AG09319 (cell line): ENCODE measurements around the gene RFC1.
"Not testable (repeated sequence)": the region's sequence is repeated elsewhere in the genome, so short reads cannot be mapped to it uniquely, and the experiment has no call there.

Experiments
- DNase-seq: peaks from one replicate; pipeline ENCODE4 v3.0.0-alpha.2; 2010; ENCODE audit warnings: low read depth; ENCODE audit errors: extremely low read depth
- TF ChIP-seq, protein P1 (sequence below): IDR thresholded peaks from 2 replicates; pipeline ENCODE4 v1.5.1; 2011; ENCODE audit warnings: low read depth, mild to moderate bottlenecking, inconsistent platforms, low read length, moderate library complexity

The RFC1 gene

DNA sequence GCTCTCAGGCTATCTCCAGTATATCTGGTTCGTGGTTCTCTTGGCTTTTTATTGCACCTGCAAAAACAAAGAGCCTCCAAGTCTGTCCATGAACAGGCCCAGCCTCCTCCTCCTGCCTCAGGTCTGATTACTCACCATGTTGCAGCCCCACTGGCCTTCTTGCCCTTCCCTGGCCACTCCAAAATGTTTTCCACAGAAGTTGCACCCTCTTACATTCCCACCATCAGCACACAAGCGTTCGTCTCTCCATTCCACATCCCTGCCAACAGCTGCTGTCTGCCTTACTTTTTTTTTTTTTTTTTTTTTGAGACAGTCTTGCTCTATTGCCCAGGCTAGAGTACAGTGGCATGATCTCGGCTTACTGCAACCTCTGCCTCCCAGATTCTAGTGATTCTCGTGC lies 86.7 kb downstream of the RFC1 start:
- TF ChIP-seq, protein P1, sequence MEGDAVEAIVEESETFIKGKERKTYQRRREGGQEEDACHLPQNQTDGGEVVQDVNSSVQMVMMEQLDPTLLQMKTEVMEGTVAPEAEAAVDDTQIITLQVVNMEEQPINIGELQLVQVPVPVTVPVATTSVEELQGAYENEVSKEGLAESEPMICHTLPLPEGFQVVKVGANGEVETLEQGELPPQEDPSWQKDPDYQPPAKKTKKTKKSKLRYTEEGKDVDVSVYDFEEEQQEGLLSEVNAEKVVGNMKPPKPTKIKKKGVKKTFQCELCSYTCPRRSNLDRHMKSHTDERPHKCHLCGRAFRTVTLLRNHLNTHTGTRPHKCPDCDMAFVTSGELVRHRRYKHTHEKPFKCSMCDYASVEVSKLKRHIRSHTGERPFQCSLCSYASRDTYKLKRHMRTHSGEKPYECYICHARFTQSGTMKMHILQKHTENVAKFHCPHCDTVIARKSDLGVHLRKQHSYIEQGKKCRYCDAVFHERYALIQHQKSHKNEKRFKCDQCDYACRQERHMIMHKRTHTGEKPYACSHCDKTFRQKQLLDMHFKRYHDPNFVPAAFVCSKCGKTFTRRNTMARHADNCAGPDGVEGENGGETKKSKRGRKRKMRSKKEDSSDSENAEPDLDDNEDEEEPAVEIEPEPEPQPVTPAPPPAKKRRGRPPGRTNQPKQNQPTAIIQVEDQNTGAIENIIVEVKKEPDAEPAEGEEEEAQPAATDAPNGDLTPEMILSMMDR: no peak

DNA sequence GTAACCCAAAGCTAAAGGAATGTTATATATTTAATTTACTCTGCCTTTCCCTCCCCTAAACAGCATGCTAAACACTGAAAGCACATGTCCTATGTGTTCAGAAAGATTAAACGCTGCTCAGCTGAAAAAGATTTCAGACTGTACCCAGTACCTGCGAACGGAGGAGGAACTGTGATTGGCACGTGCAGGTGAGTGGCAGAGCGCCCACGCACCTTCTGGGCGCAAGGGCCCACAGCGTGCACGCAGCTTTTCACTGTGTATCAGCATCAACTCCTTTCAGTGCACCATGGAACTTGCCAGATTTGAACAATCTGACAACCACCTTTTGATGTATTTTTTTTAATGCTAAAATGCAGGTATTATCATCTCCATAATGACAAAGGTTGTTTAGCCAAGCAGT lies 87.7 kb downstream of the RFC1 start:
- TF ChIP-seq, protein P1: no peak

More for the DNA sequence above, 86.7 kb downstream of the RFC1 start:
- no peak for DNase-seq

DNA sequence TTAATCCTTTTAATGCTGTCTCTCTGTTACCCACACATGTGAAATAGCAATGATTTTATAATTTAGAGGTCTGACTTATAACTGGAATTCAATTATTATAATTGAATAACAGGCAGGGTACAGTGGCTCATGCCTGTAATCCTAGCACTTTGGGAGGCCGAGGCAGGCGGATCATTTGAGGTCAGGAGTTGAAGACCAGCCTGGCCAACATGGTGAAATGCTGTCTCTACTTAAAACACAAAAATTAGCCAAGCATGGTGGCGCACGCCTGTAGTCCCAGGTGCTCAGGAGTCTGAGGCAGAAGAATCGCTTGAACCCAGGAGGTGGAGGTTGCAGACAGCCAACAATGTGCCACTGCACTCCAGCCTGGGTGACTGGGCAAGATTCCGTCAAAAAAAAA lies 88.5 kb downstream of the RFC1 start:
- DNase-seq: not testable (repeated sequence)

More for the DNA sequence above, 87.7 kb downstream of the RFC1 start:
- DNase-seq: no peak

DNA sequence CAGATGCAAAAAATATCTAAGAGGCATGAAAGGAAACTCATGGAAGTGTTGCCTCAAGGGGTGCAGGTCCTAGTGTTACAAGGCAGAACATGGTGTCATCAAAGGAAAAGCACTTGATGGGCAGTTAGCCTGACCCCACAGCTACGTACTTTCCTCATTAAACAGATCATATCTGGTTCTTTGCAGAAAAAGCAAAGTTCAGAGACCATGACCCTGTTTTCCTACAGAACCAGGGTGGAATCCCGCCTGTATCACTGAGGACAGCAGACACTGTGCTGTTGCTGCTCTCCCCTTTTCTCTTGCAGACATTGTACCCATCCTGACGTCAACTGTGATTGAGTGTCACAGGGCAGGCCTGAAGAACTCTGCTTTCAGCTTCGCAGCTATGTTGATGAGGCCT lies 91.7 kb downstream of the RFC1 start:
- TF ChIP-seq, protein P1: no peak
- DNase-seq: no peak

DNA sequence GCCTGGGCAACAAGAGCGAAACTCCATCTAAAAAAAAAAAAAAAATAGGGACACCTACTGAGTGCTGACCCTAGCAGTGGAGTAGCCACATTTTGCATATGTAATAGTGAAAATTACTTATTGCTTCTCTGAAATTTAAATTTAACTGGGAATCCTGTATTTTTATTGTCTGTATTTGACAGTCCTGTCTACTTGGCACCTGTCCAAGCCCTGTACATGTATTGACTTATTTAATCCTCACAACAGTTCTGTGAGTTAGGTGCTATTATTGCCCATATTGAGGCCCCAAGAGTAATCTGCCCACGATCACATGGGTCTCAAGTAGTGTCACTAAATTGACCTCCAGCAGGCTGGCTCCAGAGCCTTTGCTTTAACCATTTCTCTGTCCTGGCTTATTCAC lies 102.3 kb downstream of the RFC1 start:
- TF ChIP-seq, protein P1: no peak
- DNase-seq: no peak

DNA sequence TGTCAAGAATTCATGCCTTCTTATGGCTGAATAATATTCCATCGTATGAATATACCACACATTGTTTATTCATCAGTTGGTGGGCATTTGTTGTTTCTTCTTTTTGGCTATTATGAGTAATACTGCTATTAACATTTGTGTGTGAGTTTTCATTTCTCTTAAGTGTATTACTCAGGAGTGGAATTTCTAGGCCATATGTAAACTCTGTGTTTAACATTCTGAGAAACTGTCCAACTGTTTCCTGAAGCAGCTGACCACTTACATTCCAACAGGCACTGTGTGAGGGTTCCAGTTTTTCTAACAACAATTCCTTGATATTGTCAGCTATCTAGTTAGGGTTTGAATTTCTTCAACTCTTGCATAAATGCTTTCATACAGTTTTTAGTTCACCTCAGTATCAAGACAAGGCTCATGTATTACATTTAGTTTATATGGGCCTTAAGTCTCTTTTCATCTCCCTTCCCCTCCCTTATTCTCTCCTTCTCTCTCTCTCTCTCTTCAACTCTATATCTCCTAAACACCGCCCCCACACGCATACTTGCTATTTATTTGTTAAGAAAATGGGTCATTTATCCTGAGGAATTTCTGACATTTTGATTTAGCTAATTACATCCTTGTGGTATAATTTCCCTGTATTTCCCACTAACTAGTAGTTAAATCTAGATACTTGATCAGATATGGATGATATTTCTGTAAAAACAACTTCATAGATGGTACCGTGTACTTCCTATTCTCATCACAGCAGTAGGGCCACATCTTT lies 106.4 kb downstream of the RFC1 start:
- peak; percentile 14 for DNase-seq
- TF ChIP-seq, protein P1: no peak

DNA sequence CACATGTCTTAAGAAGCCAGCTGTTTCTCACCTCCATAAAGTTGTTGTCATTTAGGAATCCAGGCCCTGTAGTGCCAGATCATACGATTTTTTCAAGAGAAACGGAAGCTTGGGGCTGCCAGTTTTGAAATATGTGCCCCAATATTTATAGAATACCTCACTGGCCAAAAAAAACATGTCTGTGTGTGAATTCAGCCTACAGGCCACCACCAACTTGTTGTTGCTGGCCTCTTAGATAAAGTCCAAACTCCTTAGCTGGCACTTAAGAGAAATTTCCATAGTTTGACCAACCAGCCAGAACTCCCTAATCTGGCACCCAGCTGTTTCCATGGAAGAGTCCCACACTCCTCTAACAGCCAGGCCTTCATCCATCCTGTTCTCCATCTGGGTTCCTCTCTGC lies 109.7 kb downstream of the RFC1 start:
- TF ChIP-seq, protein P1: no peak
- DNase-seq: no peak

DNA sequence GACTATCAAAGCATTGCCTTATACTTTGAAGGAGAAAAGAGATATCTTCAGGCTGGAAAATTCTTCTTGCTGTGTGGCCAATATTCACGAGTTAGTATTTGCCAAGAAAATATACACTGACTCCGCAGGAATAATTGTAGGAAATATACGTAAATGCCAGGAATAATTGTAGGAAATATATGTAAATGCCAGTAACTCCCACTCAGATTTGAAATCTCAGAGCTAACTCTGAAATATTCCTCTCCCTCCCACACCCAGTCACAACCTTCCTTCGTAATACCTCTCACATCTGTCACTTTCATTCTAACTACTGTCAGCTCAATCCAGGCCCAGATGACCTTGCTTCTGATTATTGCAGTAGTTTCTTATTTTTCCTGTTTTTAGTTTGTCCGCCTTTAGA lies 110.3 kb downstream of the RFC1 start:
- DNase-seq: no peak

More for the DNA sequence above, 110.3 kb downstream of the RFC1 start:
- TF ChIP-seq, protein P1: no peak
